Amygdala (tissue), 56 donors: ENCODE results near the gene PALLD.

ENCODE experiments used
- DNase-seq, 56 donors: peaks; one replicate each; lab custom pipeline; 2025; lab: John Stamatoyannopoulos, UW

The PALLD gene

DNA sequence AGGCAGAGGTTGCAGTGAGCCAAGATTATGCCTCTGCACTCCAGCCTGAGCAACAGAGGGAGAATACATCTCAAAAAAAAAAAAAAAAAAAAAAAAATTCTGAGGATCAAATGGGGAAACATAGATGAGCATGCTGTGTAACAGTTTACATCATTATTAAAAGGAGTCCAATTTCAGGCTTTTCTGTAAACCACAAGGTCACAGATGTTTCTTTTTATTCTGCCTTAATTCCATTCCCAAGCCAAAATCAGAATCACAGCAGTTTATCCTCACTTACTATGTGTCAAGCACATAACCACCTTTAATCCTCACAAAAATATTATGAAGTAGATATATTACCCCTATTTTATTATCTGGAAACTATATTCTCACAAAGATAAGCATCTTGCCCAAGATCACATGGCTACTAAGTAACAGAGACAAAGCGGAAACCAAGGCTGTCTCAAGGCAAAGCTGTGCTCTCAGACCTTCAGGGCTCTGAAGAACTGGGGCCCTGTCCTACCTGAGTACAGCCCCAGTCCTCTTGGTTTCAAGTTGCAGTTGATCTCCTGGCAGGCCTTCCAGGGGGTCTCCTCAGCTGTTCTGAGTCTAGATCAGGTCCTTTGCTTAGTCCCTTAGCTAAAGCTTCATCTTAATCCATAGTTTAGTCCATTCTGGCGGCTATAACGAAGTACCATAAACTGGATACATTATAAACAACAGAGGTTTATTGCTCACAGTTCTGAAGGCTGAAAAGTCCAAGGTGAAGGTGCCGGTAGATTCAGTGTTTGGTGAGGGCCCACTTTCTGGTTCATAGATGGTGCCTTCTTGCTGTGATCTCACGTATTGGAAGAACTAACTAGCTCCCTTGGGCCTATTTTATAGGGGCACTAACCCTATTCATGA, 141.3 kb downstream of the PALLD start:
- no peak for DNase-seq

DNA sequence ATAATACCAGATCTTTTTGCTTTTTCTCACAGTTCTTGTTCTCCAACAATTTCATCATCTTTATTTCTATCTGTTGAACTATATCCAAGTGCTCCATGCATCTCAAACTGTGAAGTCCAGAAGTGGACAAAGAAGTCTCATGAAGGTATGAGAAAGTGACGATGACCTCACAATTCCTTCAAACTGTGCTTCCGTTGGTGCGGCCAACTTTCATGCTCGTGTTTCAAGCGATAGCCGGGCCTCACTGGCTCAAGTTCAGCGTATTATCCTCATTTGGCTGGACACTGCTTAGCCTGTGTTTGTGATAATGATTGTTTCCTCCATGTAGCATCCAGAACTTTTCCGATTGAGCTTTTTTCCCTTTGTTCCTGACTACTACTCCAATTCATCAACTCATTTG, 143.1 kb downstream of the PALLD start:
- no peak for DNase-seq

DNA sequence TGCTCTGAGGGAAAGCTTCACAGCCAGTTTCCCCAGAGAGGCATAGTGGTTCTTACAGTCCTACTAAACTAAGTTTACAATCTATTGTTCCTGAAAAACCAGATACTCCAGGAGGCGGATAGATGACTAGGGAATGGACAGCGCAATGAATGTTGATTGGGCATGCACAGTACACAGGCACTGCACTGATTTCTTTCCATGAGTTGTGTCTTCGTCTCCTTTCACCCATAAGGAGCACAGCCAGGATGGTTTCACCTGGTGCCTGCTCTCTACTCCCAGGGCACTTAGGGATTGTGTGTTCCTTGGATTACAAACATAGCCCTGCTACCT, 144.9 kb downstream of the PALLD start:
- DNase-seq, result no peak

DNA sequence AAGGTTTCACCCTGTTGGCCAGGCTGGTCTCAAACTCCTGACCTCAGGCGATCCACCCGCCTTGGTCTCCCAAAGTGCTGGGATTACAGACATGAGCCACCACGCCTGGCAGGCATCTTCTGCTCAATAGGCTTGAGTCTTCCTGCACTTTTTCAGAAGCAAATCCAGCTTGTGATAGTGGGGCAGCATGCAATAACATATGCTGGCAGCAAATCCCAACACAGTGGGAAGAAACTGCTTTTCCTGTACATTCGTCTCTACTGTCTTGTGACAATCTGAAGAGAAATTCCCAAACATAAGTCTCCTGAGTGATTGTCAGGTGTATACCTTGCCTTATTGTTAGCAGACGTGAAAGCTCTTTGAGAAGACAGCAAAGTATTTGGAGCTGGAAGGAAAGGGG, 145.7 kb downstream of the PALLD start:
- DNase-seq, result no peak

DNA sequence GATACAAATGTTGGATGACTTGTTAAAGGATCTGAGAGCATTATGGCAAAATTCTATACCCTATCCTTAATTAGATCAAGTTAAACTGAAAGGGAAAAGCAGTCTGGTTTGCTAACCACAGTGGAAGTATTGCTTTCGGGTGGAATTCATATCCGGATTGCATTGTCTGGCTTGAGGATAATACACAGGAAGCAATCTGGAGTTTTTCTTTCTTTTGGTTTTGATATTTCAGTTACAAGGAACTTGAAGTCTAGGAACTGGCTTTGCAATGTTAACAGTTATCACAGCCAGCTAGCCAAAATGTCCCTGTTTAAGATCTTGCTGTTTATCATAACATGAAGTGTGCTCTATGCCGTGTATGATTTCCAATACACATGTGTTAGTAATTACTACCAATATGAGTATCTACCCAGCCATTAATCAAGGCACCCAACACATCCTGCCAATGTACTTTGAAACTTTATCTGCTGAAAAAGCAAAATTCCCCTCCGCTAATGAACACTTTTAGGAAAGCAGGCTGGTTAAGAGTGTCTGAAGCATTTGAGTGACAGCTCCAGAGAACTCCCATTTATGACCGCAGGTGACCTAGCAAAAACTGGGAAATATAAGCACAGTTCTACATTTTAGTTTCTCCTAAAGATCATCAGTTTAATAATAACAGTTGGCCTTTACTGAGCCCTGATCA, 146.4 kb downstream of the PALLD start:
- no peak for DNase-seq

DNA sequence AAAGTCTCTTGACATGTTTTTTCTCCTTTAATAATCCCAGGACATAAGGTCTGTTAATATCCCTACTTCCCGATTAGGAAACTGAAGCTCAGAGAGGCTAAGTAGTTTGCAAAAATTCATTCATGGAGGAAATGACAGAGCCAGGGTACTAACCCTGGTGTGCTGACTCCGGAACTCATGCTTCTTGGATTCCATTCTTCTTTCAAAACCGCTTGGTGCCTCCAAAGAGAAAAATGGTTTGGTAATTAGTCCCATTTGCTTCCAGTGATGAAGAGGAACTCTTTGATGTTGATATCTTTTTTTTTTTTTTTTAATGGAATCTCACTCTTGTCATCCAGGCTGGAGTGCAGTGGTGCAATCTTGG, 146.9 kb downstream of the PALLD start:
- DNase-seq, result no peak

DNA sequence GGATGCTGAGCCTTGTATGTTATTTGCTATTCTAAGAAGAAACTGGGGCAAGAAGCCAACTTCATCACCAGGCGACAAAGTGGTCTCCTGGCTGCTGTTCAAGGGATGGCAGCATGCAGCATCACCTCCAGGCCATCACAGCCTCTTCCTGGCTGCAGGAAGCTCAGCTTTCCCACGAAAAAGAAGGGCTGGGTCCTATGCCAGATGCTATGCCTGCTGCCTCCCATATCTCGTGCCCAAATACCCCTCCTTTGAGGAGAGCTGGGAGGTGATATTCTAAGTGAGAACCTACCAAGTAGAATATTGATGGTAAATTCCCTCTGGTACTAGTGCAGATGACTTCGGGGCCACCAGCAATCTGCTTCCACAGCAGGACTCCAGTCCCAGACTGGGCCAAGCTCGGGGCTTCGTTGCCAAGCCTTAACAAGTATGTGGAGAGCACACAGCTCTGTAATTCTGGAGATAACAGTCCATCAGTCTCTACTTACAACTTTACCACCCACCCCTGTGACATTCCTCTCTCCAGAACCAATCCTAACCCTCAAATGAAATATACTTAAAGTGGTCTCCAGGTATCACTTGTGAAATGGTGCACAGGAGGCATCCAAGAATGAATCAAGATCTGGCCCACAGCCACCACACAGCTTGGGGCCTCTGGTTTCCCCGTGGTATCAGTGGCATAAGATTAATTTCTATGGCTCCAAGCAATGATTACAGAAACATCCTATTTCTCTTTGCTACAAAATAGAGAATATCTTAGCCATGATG, 149.3 kb downstream of the PALLD start:
- DNase-seq, result no peak

DNA sequence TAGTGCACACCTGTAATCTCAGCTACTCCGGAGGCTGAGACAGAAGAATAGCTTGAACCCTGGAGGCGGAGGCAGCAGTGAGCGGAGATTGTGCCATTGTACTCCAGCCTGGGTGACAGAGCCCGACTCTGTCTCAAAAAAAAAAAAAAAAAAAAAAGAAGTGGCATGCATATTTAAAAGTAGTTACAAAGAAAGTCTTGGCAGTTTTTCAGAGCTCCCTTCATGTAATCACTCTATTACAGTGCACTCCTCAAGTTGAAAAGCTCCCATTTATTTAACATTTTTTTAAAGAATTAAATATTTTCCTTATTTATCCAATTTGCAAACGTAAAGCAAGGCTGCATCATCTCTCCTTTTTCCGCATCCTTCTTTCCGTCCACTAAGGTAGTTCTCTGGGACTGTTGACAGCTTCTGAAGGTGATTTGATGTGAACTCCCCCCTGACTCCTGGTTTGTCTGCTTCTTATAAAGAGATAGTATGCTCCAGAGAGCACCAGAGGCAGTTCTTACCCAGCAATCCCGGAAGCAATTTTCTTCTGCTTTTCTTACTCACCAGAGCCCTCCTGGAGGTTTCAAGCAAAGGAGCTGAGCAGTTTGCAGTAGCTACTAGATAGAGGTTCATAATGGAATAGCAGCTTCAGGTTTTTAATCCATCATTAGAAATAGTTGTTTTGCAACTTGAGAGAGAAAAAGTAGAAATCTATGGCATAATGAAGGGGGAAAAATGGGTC, 151.0 kb downstream of the PALLD start:
- DNase-seq, result no peak

DNA sequence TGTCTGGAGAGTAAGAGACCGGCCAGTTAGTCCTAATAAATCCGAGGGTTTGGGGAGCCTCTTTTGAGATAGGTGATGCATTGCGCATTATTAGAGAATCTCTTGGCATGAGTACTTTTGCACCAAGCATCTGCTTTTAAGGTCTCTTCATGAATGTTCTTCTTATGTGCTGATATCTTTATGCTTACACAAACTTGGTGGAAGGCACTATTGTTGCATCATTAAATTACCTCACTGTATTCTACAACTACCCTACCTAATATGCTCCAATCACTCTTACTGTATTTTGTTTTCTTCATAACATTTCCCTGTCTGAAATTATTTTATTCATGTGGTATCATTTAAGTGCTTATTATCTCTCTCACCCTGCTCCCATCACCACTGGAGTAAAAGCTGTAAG, 151.6 kb downstream of the PALLD start:
- no peak for DNase-seq

DNA sequence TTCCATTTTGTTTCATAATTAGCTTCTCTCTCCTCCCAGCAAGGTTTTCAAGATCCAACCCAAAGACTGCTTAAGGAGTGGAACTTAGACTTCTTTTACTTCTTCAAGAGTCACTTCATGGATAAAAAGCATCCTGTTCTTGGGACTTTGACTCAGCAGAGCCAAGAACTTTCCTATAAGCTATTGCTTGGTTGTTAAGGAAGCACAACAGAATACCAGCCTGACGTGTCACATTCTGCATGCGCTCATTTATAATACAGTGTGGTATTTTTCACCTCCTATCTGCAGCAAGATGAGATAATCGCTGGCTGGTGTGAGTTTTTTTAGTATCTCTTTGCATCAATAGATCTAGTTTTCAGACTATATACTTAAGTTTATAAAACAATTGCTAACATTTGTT, 152.1 kb downstream of the PALLD start:
- no peak for DNase-seq

DNA sequence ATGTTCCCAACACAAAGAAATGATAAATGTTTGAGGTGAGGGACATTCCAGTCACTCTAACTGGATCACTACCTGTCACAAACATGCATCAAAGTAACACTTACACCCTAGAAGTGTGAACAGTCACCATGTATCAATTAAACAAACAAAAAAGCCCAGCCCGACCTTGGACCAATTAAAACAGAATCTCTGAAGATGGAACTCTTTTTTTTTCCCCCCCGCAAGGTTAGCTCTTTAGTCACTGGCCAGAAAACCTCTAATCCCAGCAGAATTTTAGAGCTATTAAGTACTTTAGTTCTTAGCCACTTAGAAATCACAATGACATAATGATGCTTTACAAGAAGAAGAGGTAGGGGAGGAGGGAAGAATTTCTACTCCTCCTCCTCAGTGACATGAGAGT, 154.5 kb downstream of the PALLD start:
- DNase-seq, result no peak

DNA sequence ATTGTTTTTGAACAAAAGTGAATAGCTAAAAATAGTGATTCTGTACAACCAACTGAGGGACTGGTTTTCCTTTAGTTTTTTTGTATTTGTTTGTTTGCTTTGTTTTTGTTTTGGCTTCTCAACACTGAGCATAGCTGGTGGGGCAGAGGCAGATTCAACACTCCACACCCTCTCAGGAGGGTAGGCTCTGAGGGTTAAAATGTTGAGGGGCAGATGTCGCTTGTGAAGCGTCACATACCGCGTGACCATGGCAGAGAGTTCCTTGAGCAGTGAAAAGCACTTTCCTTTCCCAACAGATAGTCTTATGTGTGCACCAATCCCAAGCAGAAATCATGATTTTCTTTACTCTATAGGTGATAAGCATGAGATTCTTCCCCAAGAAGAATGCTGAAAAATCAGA, 155.0 kb downstream of the PALLD start:
- no peak for DNase-seq

DNA sequence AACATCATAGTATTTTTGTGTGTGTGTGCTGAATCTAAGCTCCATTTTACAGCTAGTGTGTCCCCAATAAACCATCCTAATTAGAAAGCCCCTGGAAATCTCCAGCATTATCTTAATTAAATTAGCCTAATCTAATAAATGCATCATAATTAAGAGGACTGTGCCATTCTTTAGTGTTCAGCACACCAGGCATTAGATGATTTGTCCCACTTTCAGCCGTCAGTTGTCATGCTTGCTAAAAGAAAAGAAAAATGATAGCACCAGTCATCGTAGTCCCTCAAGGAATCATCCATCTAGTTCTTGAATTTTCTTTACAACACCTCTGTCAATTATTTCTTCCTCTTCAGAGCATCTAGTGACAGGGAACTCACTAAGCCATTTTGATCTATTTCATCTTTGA, 155.9 kb downstream of the PALLD start:
- DNase-seq, result no peak

DNA sequence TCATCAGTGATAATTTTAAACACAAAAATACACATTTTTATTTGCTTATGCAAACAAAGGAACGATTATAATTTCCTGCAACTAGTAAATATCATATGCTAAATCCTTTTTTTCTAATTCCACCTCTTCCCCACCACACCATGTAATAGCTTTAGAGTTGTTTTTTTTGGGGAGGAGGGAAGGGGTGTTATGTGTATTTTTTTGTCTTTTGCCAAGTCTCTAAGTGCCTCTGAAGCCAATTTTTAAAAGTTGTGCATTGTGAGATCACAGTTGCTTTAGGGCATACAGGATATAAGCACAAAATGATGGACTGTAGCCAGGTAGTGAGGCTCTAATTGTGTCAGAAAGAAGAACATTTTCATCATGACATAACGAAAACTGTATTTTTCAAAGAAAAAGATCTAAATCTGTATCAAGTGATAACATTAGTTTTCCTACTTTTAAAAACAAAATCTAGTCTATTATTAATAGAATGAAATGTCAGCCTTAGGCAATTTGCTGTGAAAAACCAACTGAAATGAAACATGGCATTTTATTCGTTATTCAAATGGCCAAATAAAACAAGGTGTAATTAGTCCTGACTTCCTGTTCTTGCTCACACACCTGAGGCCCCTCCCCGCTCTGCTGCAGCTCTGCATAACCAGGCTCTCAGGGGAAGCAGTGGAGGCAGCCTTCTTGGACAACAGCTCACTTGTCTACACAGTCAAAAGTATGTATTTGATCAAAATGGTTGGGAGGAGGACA, 157.4 kb downstream of the PALLD start:
- DNase-seq, result no peak

DNA sequence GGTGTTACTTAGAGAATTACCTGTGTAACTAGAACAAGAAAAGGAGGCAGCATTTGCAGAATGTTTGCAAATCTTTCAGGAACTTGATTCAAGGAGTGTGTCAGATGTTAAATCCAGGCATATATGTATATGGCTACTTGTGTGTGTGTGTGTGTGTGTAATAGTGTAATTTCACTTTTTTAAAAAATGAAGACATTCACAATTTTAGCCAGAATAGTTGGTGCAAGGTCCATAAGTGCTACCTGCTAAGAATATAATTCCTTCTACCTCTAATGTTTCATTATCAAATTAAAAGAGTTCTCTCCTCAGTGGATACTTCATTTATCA, 158.0 kb downstream of the PALLD start:
- no peak for DNase-seq

DNA sequence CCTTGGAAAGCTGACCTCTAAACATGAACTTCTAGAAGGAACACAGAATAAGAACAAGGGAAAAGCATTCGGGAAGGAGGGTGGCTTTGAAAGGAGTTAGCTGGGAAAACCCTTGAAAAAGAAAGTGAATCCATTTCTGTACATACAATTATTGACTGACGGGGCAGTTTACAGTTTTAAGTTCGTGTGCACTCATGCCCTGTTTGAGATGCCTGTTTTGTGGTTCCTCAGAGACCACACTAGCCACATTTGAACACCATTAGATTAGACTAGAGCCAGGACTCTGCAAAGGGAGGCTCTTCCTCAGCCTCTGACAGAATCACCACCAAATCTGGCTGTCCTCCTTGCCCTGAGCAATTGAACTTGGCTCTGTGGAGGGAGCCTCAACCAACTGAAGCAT, 158.3 kb downstream of the PALLD start:
- no peak for DNase-seq

DNA sequence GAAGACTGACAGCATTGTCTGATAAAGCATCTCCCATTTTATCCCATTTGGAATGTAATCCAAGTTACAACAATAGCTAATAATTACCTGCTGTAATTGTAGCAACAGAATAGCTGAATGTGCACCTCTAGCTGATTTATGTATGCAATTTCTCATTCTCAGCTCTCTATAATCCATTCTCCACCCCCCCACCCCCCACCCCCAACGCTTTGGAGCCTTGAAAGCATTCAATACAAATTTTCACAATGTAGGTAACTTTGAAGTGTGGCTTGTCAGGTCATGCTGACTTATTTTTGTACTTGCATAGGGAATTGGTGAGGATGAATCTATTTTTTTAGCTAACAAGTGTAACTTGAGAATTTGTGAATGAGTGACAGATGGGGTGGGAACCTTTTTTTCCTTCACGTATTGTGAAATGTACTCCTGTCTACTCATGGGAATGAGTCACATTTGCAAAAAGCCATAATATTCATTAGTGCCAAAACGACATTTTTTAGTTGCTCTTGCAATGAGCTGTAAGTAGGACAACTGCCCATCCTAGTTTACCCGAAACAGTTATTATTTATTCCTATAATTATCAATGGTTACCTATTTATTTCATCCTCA, 159.3 kb downstream of the PALLD start:
- DNase-seq, result no peak

DNA sequence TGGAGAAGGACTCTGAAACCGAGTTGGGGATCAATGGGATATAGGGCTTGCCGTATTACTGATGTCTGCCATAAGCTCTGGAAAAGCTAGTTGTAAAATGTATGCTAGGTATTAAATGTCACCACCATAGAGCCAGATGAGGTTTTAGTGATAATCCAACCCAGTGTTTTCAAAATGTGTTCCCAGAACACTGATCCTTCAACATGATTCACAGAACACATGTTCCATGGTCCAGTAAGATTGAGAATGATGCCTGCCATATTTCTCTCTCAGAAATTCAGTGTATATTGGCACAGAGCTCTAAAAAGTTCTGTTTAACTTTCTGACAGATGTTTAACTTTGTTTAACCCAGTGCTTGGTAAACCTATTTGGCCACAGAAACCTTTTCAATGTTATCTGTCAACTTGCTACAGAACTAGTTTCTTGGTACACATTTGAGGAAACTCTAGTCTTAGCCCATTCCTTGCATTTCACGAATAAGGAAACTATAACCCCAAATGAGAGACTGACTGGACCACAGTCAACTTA, 160.2 kb downstream of the PALLD start:
- DNase-seq, result no peak

DNA sequence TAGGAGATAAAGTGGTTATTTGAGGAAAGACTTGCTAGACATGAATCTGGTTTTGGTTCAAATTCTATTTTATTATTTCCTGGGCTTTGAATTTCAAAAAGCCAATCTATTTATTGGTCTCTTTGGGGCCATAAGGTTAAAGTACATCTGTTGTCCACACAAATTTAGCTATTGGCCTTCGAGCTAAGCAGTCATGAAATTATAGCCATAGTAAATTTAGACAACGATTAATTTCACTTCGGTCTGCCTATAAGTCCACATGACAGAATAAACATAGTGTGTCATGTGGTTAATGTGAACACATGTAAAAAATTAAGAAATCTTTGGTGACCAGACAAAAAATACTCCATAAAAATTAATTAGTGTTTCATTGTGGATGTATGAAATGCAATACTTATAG, 161.9 kb downstream of the PALLD start:
- no peak for DNase-seq
